ENCODE results near the gene POLR2J.
A peak's percentile ranks its signal among the peaks of the same experiment; 100 is the strongest.

Gene POLR2J

DNA sequence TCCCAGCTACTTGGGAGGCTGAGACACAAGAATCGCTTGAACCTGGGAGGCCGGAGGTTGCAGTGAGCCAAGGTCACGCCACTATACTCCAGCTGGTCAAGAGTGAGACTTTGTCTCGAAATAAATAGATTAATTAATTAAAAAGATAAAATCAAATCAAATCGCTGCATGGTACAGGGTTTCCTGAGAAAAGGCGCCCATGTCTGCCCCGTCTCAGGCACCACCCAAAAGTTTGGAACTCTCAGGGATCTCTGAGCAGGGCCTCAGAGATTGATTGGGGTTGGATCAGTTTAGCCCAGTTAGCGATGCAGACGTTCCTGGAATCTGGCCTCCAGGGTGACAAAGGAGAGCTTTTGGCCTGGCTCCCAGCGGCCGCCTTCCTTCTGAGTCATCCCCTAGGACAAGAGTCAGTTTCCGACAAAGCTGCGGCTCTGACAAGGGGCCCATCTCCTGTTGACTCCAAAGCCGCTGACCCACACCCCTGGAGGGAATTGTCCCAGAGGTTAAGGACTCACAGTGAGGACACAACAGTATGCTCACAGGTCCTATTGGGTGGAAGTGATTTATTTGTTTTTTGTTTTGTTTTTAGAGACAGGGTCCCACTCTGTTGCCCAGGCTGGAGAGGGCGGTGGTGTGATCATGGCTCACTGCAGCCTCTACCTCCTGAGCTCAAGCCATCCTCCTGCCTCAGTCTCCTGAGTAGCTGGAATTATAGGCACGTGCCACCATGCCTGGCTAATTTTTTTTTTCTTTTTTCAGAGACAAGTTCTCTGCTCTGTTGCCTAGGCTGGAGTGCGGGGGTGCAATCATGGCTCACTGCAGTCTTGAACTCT lies 38.5 kb downstream of the POLR2J start:
- no peaks in the 10 kb centered on the region for H3K27me3 ChIP-seq (ENCODE audit: control insufficient read depth, insufficient read depth, low read length)
- H3K9ac ChIP-seq (ENCODE audit: low read length) = no peak overlapping the region
- H3K4me3 ChIP-seq (ENCODE audit: low read length) = no peak overlapping the region
- H3K4me1 ChIP-seq (ENCODE audit: control insufficient read depth, insufficient read depth, low read length) = no peaks in the 10 kb centered on the region
- no peaks in the 10 kb centered on the region for H3K36me3 ChIP-seq (ENCODE audit: control insufficient read depth, insufficient read depth, low read length)
- H3K9me3 ChIP-seq (ENCODE audit: control insufficient read depth, low read length) = no peaks in the 10 kb centered on the region

DNA sequence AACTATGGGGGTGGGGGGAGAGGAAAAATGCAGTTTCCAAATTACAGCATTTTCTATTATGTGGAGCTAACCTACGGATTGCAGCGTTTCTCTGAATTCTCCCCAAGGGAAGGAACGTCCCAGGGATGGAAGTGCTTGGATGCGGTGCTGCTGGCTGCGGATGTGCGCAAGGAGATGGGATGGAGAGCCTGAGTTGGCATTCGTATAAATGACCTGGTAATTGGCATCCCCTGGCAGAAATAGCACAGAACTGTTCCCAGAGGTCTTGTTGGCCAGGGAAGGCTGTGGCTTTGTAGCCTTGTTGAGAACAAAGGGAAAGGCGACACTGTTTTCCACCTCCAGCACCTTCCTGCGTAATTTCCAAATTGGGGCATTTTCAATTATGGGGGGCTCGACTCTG lies 42.6 kb downstream of the POLR2J start:
- no peaks in the 10 kb centered on the region for H3K36me3 ChIP-seq (ENCODE audit: control insufficient read depth, insufficient read depth, low read length)
- no peak overlapping the region for H3K4me3 ChIP-seq (ENCODE audit: low read length)
- no peaks in the 10 kb centered on the region for H3K9me3 ChIP-seq (ENCODE audit: control insufficient read depth, low read length)
- H3K4me1 ChIP-seq (ENCODE audit: control insufficient read depth, insufficient read depth, low read length) = peaks cover 4% of the 10 kb centered on the region
- peaks cover 10% of the 10 kb centered on the region for H3K27me3 ChIP-seq (ENCODE audit: control insufficient read depth, insufficient read depth, low read length)
- H3K9ac ChIP-seq (ENCODE audit: low read length) = no peak overlapping the region

DNA sequence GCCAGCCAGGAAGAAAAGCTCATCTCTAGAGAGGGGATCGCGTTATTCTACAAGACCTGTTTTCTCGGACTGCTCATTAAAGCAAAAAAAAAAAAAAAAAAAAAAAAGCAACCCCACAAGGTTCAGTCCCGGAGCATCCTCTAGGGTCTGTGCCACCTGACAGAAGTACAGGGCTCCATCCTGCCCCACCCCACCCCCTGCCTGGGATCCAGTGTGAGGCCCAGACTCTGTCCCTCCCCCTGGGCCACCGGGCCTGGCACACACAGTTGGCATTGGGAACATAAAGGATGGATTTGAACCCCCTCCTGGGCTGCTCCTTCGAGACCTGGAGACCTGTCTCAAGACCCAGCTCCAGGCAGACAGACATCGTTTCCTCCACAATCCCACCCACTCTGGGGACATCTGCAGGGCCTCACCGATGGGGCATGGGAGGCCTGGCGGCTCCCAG lies 44.7 kb downstream of the POLR2J start:
- Histone ChIP-seq H3K27me3 (ENCODE audit: control insufficient read depth, insufficient read depth, low read length) (peaks cover 10% of the 10 kb centered on the region), H3K9ac (ENCODE audit: low read length) (peak overlapping the region; percentile 61), H3K9me3 (ENCODE audit: control insufficient read depth, low read length) (no peaks in the 10 kb centered on the region), H3K4me1 (ENCODE audit: control insufficient read depth, insufficient read depth, low read length) (peaks cover 4% of the 10 kb centered on the region), H3K36me3 (ENCODE audit: control insufficient read depth, insufficient read depth, low read length) (no peaks in the 10 kb centered on the region), H3K4me3 (ENCODE audit: low read length) (peak overlapping the region; percentile 25)

DNA sequence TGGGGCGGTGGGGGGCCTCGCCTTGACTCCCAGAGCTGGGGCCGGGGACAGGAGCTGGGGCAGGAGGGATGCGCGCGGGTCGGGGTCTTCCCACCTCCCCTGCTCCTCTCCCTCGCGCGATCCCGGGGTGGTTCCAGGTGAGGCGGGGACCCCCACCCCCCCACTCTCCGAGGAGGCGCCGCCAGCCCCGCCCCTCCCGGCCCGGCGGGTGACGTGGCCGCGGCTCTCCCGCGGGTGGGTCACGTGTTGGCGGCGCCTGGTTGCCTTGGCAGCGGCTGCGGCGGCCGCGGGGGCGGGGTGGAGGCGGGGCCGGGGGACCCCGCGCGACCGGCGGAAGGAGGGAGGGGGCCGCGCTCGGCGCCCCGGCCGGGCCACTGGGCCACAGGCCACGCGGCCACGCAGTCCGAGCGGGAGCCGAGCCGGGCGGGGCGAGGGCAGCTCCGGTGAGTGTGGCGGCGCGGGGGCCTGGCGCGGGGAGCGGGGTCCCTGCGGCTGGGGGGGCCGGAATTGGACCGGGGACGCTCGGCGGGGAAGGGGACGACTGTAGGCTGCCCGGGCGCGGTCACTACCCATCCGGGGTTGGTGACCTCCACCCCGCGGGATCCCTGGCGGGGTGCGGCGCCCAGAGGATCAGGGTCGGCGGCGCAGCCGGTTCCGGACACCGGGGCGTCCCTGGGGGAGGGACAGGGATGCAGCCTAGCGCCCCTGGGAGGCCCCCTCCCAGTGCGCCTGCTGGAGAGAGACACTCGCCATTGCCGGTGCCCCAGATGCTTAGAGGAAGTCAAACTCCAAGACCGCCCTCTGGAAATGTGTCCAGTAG lies 45.3 kb downstream of the POLR2J start, which contains the start of gene ORAI2:
Gene ORAI2, plus strand, starts transcription at position 357 of the 820 bp plus-strand sequence. CDS start 5,382 bp downstream, outside the sequence.
- Histone ChIP-seq H3K36me3 (ENCODE audit: control insufficient read depth, insufficient read depth, low read length) (no peaks in the 10 kb centered on the region), H3K9me3 (ENCODE audit: control insufficient read depth, low read length) (no peaks in the 10 kb centered on the region), H3K4me3 (ENCODE audit: low read length) (peak within 1 kb of the TSS; percentile 25), H3K9ac (ENCODE audit: low read length) (peak within 1 kb of the TSS; percentile 61), H3K27me3 (ENCODE audit: control insufficient read depth, insufficient read depth, low read length) (peaks cover 10% of the 10 kb centered on the region), H3K4me1 (ENCODE audit: control insufficient read depth, insufficient read depth, low read length) (peaks cover 4% of the 10 kb centered on the region)

DNA sequence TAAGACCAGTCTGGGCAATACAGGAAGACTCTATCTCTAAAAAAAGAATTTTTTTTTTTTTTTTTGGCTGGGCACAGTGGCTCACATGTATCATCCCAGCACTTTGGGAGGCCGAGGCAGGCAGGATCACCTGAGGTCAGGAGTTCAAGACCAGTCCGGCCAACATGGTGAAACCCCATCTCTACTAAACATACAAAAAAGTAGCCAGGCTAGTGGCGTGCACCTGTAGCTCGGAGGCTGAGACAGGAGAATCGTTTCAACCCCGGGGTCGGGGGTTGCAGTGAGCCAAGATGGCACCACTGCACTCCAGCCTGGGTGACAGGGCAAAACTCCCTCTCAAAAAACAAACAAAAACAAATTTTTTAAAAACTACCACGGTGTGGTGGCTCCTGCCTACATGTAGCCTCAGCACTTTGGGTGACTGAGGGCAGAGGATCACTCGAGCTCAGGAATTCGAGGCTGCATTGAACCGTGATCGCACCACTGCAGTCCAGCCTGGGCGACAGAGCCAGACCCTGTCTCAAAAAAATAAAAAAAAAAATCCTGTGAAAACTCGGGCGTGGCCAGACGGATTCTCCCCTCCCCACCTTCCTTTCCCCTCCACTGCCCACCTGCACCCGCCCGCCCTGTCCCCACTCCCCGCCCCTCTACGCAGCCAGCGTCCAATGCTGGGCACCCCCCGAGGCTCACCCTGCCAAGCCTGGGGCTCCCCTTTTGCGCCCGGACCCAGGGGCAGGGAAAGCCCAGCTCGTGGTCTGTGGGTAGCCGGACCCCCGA lies 46.1 kb downstream of the POLR2J start:
- Histone ChIP-seq H3K36me3 (ENCODE audit: control insufficient read depth, insufficient read depth, low read length) (no peaks in the 10 kb centered on the region), H3K4me1 (ENCODE audit: control insufficient read depth, insufficient read depth, low read length) (peaks cover 4% of the 10 kb centered on the region), H3K9me3 (ENCODE audit: control insufficient read depth, low read length) (no peaks in the 10 kb centered on the region), H3K27me3 (ENCODE audit: control insufficient read depth, insufficient read depth, low read length) (peaks cover 10% of the 10 kb centered on the region), H3K9ac (ENCODE audit: low read length) (peak overlapping the region; percentile 43), H3K4me3 (ENCODE audit: low read length) (no peak overlapping the region)

DNA sequence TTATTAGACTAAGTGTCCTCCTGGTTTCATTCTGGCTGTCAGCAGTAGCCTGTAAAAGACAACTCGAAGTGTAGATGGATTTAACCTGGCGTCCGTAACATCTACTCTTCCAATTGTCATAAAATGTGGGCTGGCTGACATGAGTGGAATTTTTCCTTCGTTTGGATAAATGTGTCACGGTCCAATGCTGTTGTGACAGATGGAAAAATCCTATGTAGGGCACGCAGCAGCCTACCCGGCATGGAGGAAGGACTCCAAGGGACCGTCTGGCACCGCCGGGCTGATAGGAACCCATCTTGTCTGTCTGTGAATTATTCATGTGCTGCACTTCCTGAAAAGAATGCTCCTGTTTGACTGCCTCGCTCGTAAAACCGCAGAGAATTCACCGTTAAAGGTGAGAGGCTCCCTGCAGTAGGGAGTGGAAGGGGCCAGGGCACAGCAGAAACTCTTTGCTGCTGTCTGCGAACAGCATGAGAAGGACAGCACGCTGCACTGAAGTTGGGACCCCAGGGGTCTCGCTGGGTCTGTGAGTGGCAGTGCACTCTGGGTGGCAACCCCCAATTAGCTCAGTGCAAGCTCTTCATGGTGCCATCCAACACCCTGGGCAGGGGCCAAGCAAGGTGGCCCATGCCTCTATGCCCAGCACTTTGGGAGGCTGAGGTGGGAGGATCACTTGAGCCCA lies 47.0 kb downstream of the POLR2J start:
- no peak overlapping the region for H3K4me3 ChIP-seq (ENCODE audit: low read length)
- no peaks in the 10 kb centered on the region for H3K9me3 ChIP-seq (ENCODE audit: control insufficient read depth, low read length)
- H3K9ac ChIP-seq (ENCODE audit: low read length) = no peak overlapping the region
- H3K4me1 ChIP-seq (ENCODE audit: control insufficient read depth, insufficient read depth, low read length) = peaks cover 4% of the 10 kb centered on the region
- peaks cover 10% of the 10 kb centered on the region for H3K27me3 ChIP-seq (ENCODE audit: control insufficient read depth, insufficient read depth, low read length)
- H3K36me3 ChIP-seq (ENCODE audit: control insufficient read depth, insufficient read depth, low read length) = no peaks in the 10 kb centered on the region

DNA sequence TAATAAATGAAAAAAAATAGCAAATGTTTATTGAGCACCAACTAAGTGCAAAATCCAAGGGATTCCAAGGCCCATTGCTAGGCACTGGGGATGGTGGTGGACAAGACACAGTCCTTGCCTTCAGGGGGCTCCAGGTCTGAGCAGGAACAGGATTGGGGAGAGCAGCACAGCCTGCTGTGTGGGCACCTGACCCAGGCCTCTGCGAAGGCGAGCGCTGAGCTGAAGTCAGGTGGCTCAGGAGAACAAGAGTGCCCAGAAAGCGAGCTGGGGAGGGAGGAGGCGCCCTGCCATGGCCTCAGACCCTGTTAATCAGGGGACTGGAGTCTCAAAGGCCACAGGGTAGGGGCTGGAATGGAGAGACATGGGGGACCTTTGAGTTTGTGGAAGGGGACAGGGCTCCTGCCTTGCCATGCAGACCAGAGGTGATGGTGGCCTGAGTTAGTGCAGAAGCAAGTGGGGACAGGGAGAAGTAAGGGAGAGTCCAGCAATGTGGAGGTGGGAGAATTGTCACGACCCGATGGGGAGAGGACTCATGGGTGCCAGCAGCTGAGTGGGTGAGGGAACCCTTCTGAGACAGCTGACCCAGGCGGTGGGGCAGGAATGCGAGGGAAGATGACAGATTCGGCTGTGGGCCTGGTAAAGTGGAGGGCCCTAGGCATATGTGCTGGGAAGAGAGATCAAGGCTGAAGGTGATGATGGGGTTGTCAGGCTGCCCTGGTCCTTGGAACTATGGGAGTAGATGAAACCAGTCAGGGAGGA lies 49.4 kb downstream of the POLR2J start:
- H3K9ac ChIP-seq (ENCODE audit: low read length) = no peak overlapping the region
- no peaks in the 10 kb centered on the region for H3K36me3 ChIP-seq (ENCODE audit: control insufficient read depth, insufficient read depth, low read length)
- H3K9me3 ChIP-seq (ENCODE audit: control insufficient read depth, low read length) = no peaks in the 10 kb centered on the region
- H3K4me1 ChIP-seq (ENCODE audit: control insufficient read depth, insufficient read depth, low read length) = peaks cover 4% of the 10 kb centered on the region
- H3K27me3 ChIP-seq (ENCODE audit: control insufficient read depth, insufficient read depth, low read length) = peaks cover 7% of the 10 kb centered on the region
- H3K4me3 ChIP-seq (ENCODE audit: low read length) = no peak overlapping the region

DNA sequence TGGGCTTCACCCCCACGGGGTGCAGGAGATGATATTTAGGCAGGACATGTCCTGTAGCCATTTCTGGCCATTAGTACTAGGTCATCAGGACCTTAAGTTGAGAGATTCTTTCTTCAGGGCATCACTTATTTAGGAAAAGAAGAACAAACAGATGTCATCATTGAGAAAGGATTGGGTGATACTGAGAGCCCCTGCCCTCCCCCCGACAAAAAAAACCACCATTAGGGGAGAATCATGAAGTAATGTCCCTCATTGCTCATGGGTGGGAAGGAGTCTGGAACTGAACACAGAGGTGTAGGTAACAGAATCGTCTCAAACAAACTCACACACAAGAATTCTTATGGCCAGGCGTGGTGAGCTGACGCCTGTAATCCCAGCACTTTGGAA lies 51.7 kb downstream of the POLR2J start:
- Histone ChIP-seq H3K4me1 (ENCODE audit: control insufficient read depth, insufficient read depth, low read length) (no peaks in the 10 kb centered on the region), H3K36me3 (ENCODE audit: control insufficient read depth, insufficient read depth, low read length) (no peaks in the 10 kb centered on the region), H3K9ac (ENCODE audit: low read length) (no peak overlapping the region), H3K27me3 (ENCODE audit: control insufficient read depth, insufficient read depth, low read length) (no peaks in the 10 kb centered on the region), H3K4me3 (ENCODE audit: low read length) (no peak overlapping the region), H3K9me3 (ENCODE audit: control insufficient read depth, low read length) (no peaks in the 10 kb centered on the region)

DNA sequence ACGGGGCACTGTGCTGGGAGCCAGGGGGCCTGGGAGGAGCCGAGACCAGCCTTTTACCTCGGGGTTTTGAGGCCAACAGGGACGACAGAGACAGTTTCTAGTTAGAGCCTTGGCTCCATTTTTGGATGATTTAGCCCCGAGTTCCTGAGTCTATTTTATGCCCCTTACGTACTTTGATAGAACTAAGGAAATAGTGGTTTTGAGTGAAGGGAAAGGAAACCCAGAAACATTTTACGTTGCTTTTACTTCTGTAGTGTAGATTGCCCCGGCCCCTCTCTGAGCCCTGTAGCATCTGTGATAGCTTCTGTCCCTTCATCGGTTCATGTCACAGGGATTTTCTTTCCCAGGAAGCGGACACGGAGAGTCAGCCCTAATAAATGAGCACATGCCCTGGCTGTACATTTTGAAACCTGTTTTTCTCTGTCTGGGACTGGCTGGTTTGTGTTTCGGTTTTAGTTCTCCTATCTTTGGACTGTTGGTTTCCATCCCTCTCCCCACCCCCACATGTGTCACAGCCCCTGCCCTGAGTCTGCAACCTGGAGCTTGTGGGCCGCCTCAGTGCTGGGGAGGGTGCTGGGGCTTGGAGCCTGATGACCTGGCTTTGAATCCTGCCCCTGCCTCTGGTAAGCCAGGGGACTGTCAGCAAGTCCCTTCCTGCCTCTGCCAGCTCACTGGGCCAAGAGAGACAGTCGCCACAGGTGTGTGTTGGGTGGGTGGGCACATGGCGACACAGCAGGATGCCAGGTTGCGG lies 52.3 kb downstream of the POLR2J start:
- no peaks in the 10 kb centered on the region for H3K36me3 ChIP-seq (ENCODE audit: control insufficient read depth, insufficient read depth, low read length)
- H3K27me3 ChIP-seq (ENCODE audit: control insufficient read depth, insufficient read depth, low read length) = no peaks in the 10 kb centered on the region
- no peaks in the 10 kb centered on the region for H3K9me3 ChIP-seq (ENCODE audit: control insufficient read depth, low read length)
- no peak overlapping the region for H3K4me3 ChIP-seq (ENCODE audit: low read length)
- H3K9ac ChIP-seq (ENCODE audit: low read length) = peak overlapping the region; percentile 2
- H3K4me1 ChIP-seq (ENCODE audit: control insufficient read depth, insufficient read depth, low read length) = no peaks in the 10 kb centered on the region

DNA sequence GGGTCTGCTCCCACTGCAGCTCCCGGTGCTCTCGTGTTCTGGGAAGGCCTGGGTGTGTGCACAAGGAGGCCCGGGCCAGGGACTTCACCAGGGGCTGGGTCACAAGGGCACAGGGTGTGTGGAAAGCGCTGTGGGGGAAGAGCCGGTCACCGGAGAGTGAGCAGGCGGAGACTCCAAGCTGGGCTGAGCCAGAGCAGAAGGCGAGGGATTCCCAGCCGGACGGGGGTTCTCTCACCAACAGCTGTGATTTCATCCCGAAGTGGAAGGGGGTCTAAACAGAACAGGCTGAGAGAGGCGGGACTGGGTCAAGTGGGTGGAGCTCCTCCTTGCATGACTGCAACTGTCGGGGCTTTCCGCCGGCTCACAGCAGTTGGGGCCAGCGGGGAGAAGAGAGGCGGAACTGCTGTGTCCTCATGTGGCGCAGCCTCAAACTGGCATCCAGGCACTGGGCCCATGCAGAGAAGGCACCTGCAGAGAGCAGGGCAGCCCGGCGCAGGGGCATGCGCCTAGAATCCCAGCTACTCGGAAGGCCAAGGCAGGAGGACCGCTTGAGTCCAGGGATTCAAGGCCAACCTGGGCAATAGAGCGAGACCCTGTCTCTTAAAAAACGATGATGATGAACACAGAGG lies 53.0 kb downstream of the POLR2J start:
- peak overlapping the region; percentile 2 for H3K9ac ChIP-seq (ENCODE audit: low read length)

More for the DNA sequence above, 53.0 kb downstream of the POLR2J start:
- H3K9me3 ChIP-seq (ENCODE audit: control insufficient read depth, low read length) = no peaks in the 10 kb centered on the region
- no peak overlapping the region for H3K4me3 ChIP-seq (ENCODE audit: low read length)
- H3K27me3 ChIP-seq (ENCODE audit: control insufficient read depth, insufficient read depth, low read length) = no peaks in the 10 kb centered on the region
- H3K4me1 ChIP-seq (ENCODE audit: control insufficient read depth, insufficient read depth, low read length) = no peaks in the 10 kb centered on the region
- H3K36me3 ChIP-seq (ENCODE audit: control insufficient read depth, insufficient read depth, low read length) = no peaks in the 10 kb centered on the region

Data from mucosa of stomach (tissue), 1 donor.